Stimulated activated CD8-positive, alpha-beta memory T cell treated with anti-CD3 and anti-CD28 coated beads, Interleukin-7, amount 100 ng/mL, for 1 hour (primary cell): ENCODE measurements around the gene GREB1.

ENCODE experiments used
- DNase-seq, 2 donors: peaks; one replicate each; pipeline ENCODE4 v3.0.0-alpha.2; 2020; ENCODE audit warnings: low read depth in 2 of 2

GREB1 gene

DNA sequence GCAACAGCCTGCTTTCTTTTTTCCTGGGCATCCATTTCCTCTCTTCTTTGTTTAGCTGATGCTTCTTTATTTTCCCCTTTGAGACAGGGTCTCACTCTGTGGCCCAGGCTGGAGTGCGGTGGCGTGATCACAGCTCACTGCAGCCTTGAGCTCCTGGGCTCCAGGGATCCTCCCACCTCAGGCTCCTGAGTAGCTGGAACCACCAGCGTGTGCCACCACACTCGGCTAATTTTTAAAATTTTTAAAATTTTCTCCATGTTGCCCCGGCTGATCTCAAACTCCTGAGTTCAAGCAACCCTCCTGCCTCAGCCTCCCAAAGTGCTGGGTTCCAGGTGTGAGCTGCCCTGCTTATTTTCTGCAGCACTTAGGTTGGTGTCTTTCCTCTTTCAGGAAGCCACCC lies 77.4 kb downstream of the GREB1 start:
- no peak for DNase-seq

DNA sequence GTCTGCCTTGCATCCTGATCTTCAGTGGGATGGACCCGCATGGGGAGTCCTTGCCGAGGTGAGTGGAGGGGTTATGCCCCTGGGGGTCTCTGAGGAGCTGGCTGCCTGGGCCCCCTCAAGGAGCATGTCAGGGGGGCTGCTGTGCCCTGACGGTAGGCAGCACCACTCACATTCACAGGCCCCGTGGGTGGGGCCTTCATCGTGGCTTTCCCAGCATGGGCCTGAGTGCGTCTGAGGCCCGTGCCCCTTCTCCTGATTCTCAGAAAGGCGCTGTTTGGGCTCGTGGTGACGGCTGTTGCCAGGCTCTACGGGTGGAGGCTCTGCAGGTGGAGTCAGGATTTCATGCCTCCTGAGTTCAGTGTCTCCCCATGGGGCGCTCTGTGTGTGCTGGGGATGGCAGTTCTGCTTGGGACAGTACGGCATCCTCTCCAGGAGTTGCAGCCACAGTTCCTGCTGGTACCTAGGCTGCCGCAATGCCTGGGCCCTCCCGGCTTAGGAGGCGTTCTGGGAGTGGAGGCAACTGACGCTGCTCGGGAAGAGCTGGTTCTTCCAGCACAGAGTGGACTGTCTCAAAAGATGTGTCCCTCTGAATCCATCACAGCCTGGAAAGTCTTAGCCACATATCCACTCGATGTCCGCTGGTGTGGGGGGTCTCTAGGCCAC lies 78.8 kb downstream of the GREB1 start:
- no peak for DNase-seq

DNA sequence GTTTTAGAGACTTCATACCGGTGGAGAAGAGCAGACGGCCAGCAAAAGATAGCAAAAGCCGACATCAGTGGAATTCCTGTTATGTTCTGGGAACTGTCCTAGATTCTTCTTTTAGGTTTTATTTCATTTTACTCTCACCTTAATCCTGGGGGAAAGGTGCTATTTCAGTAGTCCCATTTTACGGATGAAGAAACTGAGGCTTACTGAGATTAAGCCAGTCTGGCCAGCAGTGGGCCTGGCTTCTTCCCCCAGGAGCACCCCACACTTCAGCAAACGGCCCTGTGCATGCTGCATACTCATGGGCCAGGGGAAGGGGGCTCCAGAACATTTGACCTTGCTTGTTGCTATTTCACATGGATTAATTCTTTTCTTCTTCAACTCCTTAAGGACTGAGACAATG lies 79.5 kb downstream of the GREB1 start:
- no peak for DNase-seq

DNA sequence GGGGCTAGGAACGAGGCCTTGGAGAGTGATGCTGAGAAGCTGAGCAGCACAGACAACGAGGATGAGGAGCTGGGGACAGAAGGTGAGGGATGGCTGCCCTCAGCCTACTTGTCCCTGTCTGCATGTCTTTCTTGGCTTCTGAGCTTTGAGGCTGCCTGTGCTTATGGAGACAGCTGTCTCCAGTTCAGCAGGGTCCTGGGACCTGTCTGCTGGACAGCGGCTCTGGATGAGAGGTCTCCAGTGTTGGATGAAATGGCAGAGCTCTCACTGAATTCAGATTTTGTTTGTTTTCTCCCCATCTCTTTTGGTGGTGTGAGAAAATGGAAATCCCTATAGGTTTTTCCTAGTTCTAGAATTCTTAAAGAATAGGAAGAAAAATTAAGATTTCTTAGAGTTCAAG lies 81.4 kb downstream of the GREB1 start:
- no peak for DNase-seq

DNA sequence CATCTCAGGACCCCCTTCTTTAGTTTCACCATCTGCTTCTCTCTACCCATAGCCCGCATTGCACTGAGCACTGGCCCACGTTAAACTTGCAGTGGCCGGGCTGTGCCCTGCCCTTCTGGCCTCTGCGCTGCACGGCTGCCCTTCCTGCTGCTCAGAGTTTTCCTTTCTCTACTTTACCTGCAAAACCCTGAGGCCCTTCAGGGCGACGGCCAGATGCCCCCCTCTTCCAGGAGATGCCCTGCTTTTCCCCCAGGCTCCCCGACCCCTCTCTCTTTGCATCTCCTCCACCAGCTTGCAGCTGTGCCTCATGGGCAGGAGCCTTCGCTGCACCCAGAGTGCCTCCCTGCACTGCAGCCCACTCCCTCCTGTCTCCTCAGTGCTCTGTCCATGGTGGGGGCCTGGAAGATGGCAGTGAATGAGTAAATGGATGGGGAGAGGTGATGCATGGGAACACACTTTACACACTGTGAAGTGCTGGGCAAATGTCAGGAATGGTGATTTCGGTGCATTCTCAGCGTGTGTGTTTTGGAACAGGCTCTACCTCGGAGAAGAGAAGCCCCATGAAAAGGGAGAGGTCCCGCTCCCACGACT lies 82.3 kb downstream of the GREB1 start:
- no peak for DNase-seq

DNA sequence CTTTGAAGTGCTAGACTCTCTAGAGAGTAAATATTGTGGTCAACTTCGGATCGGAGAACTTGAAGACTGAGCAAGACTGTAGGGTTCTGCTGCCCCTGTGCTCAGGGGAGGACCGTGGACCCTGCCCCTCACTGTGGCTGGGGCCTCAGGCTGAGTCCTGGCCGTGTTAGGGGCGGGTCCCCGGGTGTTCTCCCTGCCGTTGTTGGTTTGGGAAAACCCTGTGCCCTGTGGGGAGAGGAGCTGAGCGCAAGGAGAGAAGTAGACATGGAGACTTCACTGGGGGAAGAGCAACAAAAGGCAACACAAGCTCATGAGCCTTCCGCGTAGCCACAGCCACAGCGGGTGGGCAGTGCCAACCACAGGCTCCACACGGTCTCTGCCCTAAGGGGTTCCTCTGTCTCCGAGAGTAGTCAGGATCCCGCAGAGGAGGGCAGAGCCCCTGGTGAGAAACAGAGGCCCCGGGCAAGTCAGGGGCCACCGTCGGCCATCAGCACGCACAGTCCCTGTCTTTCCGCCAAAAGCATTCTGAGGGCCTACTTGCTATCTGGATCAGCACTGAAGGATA lies 83.1 kb downstream of the GREB1 start:
- no peak for DNase-seq

DNA sequence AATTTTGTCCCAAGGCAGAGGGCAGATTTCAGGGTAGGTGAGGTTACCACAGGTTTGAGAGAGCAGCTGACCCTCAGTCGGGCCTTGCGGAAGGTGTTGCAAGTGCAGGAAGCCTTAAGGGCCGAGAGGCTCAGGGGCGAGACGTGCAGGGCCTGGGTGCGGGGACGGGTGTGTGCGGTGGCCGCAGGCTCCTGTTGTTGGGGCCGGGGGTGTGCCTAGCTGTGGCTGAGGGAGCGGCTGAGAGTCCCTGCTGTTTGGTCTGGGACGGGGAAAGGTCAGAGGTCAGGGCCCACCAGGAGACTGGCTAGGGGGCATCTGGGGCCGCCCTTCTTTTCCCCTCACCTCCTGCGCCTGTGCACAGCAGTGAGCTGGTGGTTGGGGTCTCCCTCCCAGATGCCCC lies 83.7 kb downstream of the GREB1 start:
- DNase-seq: no peak

DNA sequence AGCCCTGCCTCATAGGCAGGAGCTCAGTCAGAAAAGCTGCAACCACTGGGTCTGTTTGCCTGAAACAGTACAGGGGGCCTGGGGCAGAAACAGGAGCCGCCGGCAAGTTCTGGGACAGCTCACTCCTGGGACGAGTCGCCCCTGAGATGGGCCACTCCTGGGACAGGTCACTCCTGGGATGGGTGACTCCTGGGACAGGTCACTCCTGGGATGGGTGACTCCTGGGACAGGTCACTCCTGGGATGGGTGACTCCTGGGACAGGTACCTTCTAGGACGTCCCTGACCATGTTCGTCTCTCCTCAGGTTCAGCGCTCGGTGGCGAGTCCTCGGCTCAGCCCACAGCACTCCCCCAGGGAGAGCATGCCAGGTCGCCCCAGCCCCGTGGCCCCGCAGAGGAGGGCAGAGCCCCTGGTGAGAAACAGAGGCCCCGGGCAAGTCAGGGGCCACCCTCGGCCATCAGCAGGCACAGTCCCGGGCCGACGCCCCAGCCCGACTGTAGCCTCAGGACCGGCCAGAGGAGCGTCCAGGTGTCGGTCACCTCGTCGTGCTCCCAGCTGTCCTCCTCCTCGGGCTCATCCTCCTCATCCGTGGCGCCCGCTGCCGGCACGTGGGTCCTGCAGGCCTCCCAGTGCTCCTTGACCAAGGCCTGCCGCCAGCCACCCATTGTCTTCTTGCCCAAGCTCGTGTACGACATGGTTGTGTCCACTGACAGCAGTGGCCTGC lies 84.3 kb downstream of the GREB1 start:
- DNase-seq: no peak

DNA sequence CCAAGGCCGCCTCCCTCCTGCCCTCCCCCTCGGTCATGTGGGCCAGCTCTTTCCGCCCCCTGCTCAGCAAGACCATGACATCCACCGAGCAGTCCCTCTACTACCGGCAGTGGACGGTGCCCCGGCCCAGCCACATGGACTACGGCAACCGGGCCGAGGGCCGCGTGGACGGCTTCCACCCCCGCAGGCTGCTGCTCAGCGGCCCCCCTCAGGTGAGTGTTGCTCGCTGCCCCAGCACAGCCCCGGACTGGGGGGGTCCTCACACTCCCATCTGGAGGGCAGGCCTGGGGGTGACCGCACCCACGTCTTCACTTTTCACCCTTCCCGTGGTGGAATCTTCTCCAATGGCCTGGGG lies 84.8 kb downstream of the GREB1 start:
- DNase-seq: no peak

DNA sequence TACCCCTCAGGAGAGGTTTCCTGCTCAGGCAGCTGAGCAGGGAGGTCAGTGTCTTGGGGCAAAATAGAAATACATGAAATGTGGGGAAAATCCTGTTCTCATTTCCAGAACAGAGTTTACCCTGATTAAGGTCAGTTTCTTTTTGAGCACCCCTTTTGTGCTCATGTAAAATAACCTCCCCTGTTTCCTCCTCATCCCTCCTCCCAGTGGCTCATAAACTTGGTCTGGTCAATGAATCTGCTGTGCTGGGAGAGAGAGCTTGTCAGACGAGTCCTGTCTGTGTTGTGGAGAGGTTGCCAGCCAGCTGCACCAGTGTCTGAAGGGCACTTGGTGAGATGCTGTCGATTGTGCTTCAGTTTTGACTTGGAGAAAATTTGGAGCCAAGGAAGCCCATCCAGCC lies 87.6 kb downstream of the GREB1 start:
- DNase-seq: no peak

DNA sequence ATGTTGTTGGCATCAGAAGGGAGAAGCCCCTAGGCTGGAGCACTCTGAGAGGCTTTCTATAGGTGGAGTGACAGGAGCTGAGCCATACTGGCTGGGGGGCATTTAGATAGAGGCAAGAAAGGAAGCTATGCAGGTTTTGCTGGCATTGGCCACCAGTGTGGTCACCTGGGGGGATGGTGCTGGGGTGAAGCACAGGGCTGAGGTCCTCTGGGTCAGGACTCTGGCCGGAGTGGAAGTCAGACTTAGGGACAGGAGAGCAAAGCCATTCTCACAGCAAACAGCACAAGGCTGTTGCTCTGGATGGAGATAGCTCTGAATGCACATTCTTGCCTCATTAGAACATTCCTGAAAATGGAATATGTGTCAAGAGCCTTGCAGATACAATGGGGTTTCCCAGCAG lies 88.8 kb downstream of the GREB1 start:
- DNase-seq: no peak

DNA sequence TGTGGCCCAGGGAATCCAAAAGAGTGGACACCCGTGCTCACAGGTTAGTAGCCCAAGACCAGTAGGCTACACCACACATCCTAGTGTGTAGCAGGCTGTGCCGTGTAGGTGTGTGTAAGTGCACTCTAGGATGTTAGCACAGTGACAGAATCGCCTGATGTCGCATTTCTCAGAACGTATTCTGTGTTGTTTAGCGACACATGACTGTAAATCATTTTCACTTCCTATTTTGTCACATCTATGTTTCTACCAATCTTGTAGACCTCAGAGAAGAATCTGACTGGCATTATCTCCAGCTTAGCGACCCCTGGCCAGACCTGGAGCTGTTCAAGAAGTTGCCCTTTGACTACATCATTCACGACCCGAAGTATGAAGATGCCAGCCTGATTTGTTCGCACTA lies 91.0 kb downstream of the GREB1 start:
- no peak for DNase-seq

DNA sequence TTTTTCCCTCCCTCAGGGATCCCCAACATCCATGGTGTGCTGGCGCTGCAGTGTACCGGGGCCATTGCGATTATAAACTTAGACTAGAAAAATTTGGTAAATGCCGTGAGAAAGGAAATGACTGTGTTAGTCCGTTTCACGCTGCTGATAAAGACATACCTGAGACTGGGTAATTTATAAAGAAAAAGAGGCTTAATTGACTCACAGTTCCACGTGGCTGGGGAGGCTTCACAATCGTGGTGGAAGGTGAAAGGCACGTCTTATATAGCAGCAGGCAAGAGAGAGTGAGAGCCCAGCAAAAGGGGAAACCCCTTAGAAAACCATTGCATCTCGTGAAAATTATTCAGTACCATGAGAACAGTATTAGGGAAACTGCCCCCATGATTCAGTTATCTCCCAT lies 91.8 kb downstream of the GREB1 start:
- DNase-seq: no peak

DNA sequence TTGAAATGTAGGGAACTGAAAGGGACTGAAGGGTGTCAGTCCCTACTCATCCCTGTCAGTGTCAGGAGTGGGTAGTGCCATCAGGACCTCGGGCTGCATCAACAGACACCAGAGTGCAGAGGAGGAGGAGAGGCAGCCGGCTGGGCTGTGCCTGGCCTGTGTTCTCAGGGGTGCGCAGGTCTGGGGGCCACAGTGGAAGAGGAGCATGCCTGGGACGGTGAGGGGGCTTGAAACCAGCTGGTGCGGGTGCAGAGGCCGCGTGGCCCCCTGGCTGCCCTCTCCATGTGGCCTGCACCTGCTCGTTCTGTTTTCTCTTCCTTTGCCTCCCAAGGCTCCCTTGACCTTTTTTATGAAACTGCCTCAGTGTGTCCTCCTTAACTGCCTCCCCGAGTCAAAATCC lies 94.8 kb downstream of the GREB1 start:
- no peak for DNase-seq

DNA sequence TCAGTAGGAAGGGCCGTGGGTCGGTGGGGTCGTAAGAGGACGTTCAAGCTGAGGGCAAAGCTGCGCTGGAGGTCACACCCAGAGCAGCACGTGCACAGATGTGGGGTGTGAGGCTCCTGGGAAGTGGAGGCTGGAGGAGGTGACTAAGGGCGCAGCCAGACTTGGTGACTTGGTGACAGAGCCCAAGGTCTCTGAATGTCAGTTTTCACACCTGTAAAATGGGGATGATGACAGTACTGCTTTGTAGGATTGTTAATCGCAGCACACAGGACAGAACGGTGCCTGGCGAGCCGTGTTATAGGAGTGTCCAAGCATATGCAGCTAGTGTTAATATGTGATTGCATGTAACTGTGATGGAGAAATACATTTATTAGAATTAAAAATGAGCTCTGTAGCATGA lies 95.4 kb downstream of the GREB1 start:
- DNase-seq: no peak

DNA sequence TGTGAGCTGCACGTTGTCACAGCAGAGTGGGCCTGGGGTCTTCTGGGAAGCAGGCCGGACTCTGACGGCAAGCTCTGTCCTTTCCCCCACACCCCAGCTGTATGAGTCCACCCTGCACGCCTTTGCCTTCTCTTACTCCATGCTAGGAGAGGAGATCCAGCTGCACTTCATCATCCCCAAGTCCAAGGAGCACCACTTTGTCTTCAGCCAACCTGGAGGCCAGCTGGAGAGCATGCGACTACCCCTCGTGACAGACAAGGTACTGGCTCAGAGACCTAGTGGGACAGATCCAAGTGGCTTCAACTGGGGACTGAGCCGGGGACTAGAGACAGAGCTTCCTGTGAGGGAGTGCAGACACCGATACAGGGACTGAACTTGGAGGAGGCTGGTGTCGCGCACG lies 96.0 kb downstream of the GREB1 start:
- DNase-seq: no peak

DNA sequence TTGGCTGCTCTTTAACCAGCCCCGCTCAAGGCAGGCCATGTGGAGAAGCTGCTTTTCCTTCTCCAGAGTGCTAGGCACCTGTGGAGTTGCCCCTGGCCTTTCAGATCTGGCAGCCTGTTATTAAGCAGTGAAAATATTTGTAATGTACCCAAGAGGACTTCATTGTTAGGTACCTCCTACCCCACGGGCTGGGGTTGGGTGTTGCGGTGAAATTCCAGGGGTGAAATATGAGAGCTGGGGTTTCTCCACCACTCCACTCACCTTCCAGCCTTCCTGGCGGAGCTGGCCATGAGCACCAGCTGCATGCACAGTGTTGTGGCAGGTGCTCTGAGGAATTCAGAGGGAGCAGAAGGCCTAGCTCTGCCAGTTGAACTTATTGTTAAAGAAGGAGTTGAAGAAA lies 97.0 kb downstream of the GREB1 start:
- no peak for DNase-seq

DNA sequence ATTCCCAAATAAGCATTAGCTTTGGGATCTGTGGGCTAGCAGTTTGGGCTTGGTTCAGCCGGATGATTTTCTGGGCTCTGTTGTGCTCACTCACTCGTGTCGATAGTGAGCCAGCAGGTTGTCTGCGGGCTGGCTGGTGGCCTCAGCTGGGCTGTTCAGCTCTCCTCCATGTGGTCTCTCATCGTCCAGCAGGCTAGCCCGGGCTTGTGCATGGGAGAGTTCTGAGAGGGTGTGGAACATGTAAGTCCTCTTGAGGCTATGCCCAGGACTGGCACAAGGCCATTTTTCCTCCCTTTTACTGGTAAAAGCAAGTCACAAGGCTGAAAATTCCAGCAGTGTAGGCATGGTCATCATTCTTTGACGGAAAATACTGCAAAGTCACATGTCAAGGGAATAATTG lies 97.6 kb downstream of the GREB1 start:
- no peak for DNase-seq

DNA sequence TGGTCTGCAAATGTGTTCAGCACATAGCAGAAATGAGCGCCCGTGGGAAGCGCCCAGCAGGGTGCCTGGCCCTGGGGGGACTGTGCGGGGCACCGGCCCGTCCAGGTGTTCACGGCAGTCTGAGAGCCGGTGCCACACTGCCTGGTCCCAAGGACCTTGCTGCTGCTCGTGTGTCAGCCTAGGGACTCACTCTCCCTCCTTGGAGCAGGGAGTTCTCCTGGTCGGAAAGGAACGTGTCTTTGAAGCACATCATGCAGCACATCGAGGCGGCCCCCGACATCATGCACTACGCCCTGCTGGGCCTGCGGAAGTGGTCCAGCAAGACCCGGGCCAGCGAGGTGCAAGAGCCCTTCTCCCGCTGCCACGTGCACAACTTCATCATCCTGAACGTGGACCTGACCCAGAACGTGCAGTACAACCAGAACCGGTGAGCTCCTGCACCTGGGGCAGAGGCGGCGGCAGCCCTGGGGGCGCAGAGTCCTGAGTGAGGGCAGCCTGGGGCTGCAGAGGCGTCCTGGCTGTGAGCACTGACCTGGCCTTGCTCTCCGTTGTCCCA lies 100.2 kb downstream of the GREB1 start:
- no peak for DNase-seq

DNA sequence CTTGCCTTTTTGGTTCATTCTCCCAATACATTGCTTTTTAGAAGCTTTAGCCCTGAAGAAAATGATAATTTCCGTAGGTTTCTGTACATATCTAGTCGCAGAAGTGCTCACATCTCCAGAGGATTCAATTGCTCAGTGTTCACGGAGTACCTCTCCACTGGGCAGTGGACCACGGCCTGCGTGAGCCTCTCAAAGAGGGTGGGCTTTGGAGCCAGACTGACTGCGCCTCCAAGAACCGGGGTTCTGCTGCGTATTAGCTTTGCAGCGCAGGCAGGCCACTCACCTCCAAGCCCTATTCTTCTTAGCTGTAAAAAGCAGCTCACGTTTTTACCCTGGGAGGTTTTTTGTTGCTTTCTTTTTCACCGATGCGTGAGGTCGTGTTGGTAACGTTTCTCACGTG lies 100.7 kb downstream of the GREB1 start:
- no peak for DNase-seq

DNA sequence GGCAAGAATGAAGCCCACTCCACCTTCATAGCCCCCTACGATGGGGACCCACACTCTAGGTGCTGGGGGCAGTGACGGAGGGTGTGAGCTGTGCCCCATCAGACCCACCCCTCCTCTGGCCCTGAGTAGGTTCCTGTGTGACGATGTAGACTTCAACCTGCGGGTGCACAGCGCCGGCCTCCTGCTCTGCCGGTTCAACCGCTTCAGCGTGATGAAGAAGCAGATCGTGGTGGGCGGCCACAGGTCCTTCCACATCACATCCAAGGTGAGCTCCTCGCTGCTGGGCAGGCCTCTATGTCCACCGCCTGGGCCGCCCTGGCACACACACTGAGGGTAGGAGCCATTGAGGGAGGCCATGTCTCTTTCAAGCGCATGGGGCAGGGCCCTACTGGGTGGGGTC lies 101.3 kb downstream of the GREB1 start:
- DNase-seq: no peak

DNA sequence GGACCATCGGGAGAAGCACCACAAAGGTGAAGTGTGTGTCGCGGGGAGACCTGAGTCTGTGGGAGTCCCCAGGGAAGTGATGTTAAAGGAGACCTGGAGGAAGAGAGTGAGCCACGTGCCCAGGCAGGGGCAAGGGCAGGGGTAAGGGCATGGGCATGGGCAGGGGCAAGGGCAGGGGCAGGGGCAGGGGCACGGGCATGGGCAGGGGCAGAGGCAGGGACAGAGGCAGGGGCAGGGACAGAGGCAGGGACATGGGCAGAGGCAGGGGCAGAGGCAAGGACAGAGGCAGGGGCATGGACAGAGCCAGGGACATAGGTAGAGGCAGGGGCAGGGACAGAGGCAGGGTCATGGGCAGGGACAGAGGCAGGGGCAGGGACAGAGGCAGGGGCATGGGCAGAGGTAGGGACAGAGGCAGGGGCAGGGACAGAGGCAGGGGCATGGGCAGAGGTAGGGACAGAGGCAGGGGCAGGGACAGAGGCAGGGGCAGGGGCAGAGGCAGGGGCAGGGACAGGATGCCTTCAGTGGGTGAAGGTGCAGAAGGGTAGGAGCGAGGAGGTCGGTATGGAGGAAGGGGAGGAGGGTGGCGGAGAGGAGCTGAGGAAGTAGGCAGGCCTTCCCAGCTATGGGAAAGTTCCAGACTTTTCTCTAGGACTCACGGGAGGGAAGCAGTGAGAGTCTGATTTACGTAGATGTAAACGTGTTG lies 102.9 kb downstream of the GREB1 start:
- no peak for DNase-seq
